HepG2 (cell line): ENCODE measurements around the gene DCST2. TPM values are rescaled to one million over a fixed set of nuclear protein-coding genes. Genes with fewer than 3 reads are reported as not detected.
A peak's percentile ranks its signal among the peaks of the same experiment; 100 is the strongest.

Experiments used
- BHLHE40 ChIP-seq: IDR thresholded peaks from 2 replicates; pipeline ENCODE4 v1.6.1; 2011; ENCODE audit warnings: low read length, improper control_type of control experiment
- CBX2 ChIP-seq, 2 experiments: fragments of 200-600 bp in 1 of 2; sonication (generic); formaldehyde crosslinking in 1 of 2; IDR thresholded peaks; 2 replicates each; pipeline versions ENCODE4 v1.7.0 to v1.8.1; 2018 to 2022; ENCODE audit warnings: low read depth in 2 of 2, low read length in 1 of 2, mild to moderate bottlenecking in 1 of 2, missing genetic modification reagents in 1 of 2
- DMAP1 ChIP-seq: IDR thresholded peaks from 2 replicates; pipeline ENCODE4 v1.6.1; 2016
- HDAC2 ChIP-seq: sonication (generic); formaldehyde crosslinking; IDR thresholded peaks from 2 replicates; pipeline ENCODE4 v1.4.0; 2020; ENCODE audit warnings: missing genetic modification reagents
- JUND ChIP-seq: sonication (generic); formaldehyde crosslinking; IDR thresholded peaks from 2 replicates; pipeline ENCODE4 v1.8.0; 2022; ENCODE audit warnings: mild to moderate bottlenecking, missing genetic modification reagents
- KDM5B ChIP-seq: sonication (generic); formaldehyde crosslinking; IDR thresholded peaks from 2 replicates; pipeline ENCODE4 v1.4.0; 2020; ENCODE audit warnings: missing genetic modification reagents, mild to moderate bottlenecking, borderline replicate concordance
- MAF1 ChIP-seq: sonication (generic); formaldehyde crosslinking; IDR thresholded peaks from 2 replicates; pipeline ENCODE4 v1.5.0; 2020; ENCODE audit warnings: missing genetic modification reagents, borderline replicate concordance
- NONO ChIP-seq, 2 experiments: fragments of 450-650 bp in 1 of 2; sonication (generic) in 1 of 2; formaldehyde crosslinking in 1 of 2; IDR thresholded peaks in 1 of 2; conservative IDR thresholded peaks in 1 of 2; 2 replicates each; pipeline versions ENCODE4 v1.6.1 to v1.8.0; 2017 to 2022; ENCODE audit warnings: mild to moderate bottlenecking in 1 of 2, missing genetic modification reagents in 1 of 2, moderate library complexity in 1 of 2
- NR2C2 ChIP-seq: sonication (generic); formaldehyde crosslinking; IDR thresholded peaks from 2 replicates; pipeline ENCODE4 v1.4.0; 2020; ENCODE audit warnings: missing genetic modification reagents, mild to moderate bottlenecking, moderate library complexity, borderline replicate concordance
- PBX2 ChIP-seq: IDR thresholded peaks from 2 replicates; pipeline ENCODE4 v1.6.1; 2016; ENCODE audit warnings: control low read depth
- RBM39 ChIP-seq: fragments of 200-400 bp; formaldehyde crosslinking; IDR thresholded peaks from one replicate; pipeline ENCODE4 v1.6.1; 2018; ENCODE audit warnings: antibody characterized with exemption, mild to moderate bottlenecking, low read depth, low read length; ENCODE audit not compliant: poor library complexity, severe bottlenecking
- REL ChIP-seq: sonication (generic); formaldehyde crosslinking; conservative IDR thresholded peaks from 2 replicates; pipeline ENCODE4 v1.8.0; 2022; ENCODE audit warnings: mild to moderate bottlenecking, missing genetic modification reagents, moderate library complexity
- SNAPC5 ChIP-seq: sonication (generic); formaldehyde crosslinking; IDR thresholded peaks from 2 replicates; pipeline ENCODE4 v1.8.1; 2023; ENCODE audit warnings: mild to moderate bottlenecking, missing genetic modification reagents, borderline replicate concordance
- U2AF2 ChIP-seq: fragments of 200-400 bp; formaldehyde crosslinking; IDR thresholded peaks from 2 replicates; pipeline ENCODE4 v1.6.1; 2017; ENCODE audit warnings: low read depth, mild to moderate bottlenecking, low read length
- ZC3H13 ChIP-seq: sonication (generic); formaldehyde crosslinking; IDR thresholded peaks from 2 replicates; pipeline ENCODE4 v1.8.1; 2023; ENCODE audit warnings: mild to moderate bottlenecking, missing genetic modification reagents, moderate library complexity
- ZFY ChIP-seq: sonication (generic); formaldehyde crosslinking; IDR thresholded peaks from 2 replicates; pipeline ENCODE4 v1.4.0; 2020; ENCODE audit warnings: missing genetic modification reagents
- ZNF44 ChIP-seq: sonication (generic); formaldehyde crosslinking; IDR thresholded peaks from 2 replicates; pipeline ENCODE4 v1.5.1; 2020; ENCODE audit warnings: mild to moderate bottlenecking, missing genetic modification reagents
- ZNF609 ChIP-seq: sonication (generic); formaldehyde crosslinking; IDR thresholded peaks from 2 replicates; pipeline ENCODE4 v1.4.0; 2020; ENCODE audit warnings: mild to moderate bottlenecking, missing genetic modification reagents, borderline replicate concordance
- ZNF678 ChIP-seq: sonication (generic); formaldehyde crosslinking; IDR thresholded peaks from 2 replicates; pipeline ENCODE4 v1.4.0; 2020; ENCODE audit warnings: mild to moderate bottlenecking, missing genetic modification reagents
- ZSCAN30 ChIP-seq: sonication (generic); formaldehyde crosslinking; IDR thresholded peaks from 2 replicates; pipeline ENCODE4 v1.5.0; 2020; ENCODE audit warnings: mild to moderate bottlenecking, missing genetic modification reagents
- polyA plus RNA-seq, 8 experiments: library from polyadenylated mRNA; depleted of rRNA in 3 of 8; stranded (reverse) in 7 of 8; unstranded in 1 of 8; fragments of >200 nt; fragmentation: Illumina TruSeq in 4 of 8; extraction: Trizol in 4 of 8; gene quantifications; 2 replicates each; pipeline versions ENCODE4 v1.2.1 to v1.2.3, GENCODE V29; 2011 to 2016; ENCODE audit warnings: low read depth in 4 of 8, missing spikeins in 1 of 8, mixed read lengths in 1 of 8; ENCODE audit not compliant: insufficient read depth in 1 of 8
- total RNA-seq, 5 experiments: library from RNA; depleted of rRNA; stranded (reverse); fragments of >200 nt; fragmentation: Illumina TruSeq; extraction: Trizol; gene quantifications; 2 replicates each; pipeline ENCODE4 v1.2.3, GENCODE V29; 2016; ENCODE audit warnings: low read depth in 1 of 5
- TF ChIP-seq, protein P1 (sequence below): sonication (generic); formaldehyde crosslinking; IDR thresholded peaks from 2 replicates; pipeline ENCODE4 v1.5.1; 2020; ENCODE audit warnings: missing genetic modification reagents, mild to moderate bottlenecking, borderline replicate concordance

Gene DCST2
- total and polyA plus RNA-seq, 2 of the 13 experiments (the other 11 are each of a cell fraction or from before 2014, with no cell fraction given): 0.74 TPM; not detected in 1

DNA sequence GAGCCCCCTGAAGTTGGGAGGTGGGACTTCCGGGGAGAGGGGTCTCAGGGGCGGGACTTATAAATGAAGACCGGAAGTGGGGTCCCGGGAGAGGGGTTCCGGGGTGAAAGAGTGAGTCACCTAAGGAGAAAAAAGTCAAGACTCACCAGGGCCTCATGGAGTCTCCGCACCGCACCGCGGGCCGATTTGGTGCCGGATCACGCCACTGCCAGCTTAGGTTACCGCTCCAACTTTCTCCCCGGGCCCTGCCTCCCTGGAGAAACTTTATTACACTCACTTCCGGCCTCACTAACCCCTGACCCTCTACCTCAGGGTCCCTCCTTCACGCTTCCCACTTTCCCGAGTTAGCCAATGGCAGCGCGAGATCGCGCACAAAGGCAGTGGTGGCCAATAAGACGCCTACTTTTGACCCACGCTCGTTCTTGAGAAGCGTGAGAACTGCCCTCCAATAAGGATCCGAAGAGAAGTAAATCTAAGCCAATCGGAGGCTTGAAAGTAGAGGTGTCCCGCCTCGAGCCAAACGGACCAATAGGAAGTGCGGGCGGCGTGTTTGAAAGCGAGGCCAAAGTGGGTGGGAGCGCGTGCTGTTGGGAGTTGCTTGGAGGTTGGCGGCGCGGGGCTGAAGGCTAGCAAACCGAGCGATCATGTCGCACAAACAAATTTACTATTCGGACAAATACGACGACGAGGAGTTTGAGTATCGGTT lies 59.3 kb downstream of the DCST2 start, which contains the start of gene CKS1B (continued):
- TF ChIP-seq U2AF2 (no peak), ZNF44 (CRISPR knock-in tag) (no peak), MAF1 (CRISPR knock-in tag) (0 out of 2 replicates have a peak, but pooled peaks have one; percentile 14), KDM5B (CRISPR knock-in tag) (peak; percentile 84; the same call in 1 of the 2 replicates), ZC3H13 (CRISPR knock-in tag) (peak; percentile 94), RBM39 (peak; percentile 61), ZNF678 (CRISPR knock-in tag) (no peak), JUND (CRISPR knock-in tag) (0 out of 2 replicates have a peak, but pooled peaks have one; percentile 37), ZSCAN30 (CRISPR knock-in tag) (no peak), PBX2 (CRISPR knock-in tag) (no peak), DMAP1 (peak; percentile 88; the same call in 1 of the 2 replicates), REL (CRISPR knock-in tag) (peak; percentile 97; the same call in 1 of the 2 replicates), CBX2 (IDR thresholded peaks at IDR 0.05; ENCODE audit: low read depth, low read length) (no peak), CBX2 (CRISPR knock-in tag; IDR thresholded peaks at IDR 0.05; ENCODE audit: low read depth) (0 out of 2 replicates have a peak, but pooled peaks have one; percentile 84), BHLHE40 (peak; percentile 38; the same call in 1 of the 2 replicates), NONO (IDR thresholded peaks at IDR 0.05) (no peak), NONO (CRISPR knock-in tag; conservative IDR thresholded peaks at IDR 0.05) (peak; percentile 60), ZFY (CRISPR knock-in tag) (peak; percentile 51), HDAC2 (peak; percentile 67; the same call in 1 of the 2 replicates), ZNF609 (CRISPR knock-in tag) (peak; percentile 13; the same call in 1 of the 2 replicates), NR2C2 (CRISPR knock-in tag) (peak; percentile 98), SNAPC5 (CRISPR knock-in tag) (peak; percentile 76)
- TF ChIP-seq, protein P1, sequence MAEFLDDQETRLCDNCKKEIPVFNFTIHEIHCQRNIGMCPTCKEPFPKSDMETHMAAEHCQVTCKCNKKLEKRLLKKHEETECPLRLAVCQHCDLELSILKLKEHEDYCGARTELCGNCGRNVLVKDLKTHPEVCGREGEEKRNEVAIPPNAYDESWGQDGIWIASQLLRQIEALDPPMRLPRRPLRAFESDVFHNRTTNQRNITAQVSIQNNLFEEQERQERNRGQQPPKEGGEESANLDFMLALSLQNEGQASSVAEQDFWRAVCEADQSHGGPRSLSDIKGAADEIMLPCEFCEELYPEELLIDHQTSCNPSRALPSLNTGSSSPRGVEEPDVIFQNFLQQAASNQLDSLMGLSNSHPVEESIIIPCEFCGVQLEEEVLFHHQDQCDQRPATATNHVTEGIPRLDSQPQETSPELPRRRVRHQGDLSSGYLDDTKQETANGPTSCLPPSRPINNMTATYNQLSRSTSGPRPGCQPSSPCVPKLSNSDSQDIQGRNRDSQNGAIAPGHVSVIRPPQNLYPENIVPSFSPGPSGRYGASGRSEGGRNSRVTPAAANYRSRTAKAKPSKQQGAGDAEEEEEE (CRISPR knock-in tag): 0 out of 2 replicates have a peak, but pooled peaks have one; percentile 9
